H1 (cell line): ENCODE data around the gene POLE2. TPM values are rescaled to one million over a fixed set of nuclear protein-coding genes. Genes with fewer than 3 reads are reported as not detected.

ENCODE experiments used
- BACH1 ChIP-seq: IDR thresholded peaks from 2 replicates; pipeline ENCODE4 v1.6.1; 2012; ENCODE audit warnings: low read length, improper control_type of control experiment
- CBX8 ChIP-seq: fragments of 300-800, 300-1000 bp; sonication (generic); IDR thresholded peaks from 2 replicates; pipeline ENCODE4 v1.7.1; 2016; ENCODE audit warnings: low read depth, low read length, borderline replicate concordance
- CREB1 ChIP-seq: IDR thresholded peaks from 2 replicates; pipeline ENCODE4 v1.6.1; 2012; ENCODE audit warnings: inconsistent platforms
- PHF8 ChIP-seq: fragments of 200-600 bp; sonication (generic); conservative IDR thresholded peaks from 2 replicates; pipeline ENCODE4 v1.7.1; 2012; ENCODE audit warnings: low read depth, mild to moderate bottlenecking, inconsistent platforms, low read length, moderate library complexity
- SP2 ChIP-seq: IDR thresholded peaks from 2 replicates; pipeline ENCODE4 v1.6.1; 2012; ENCODE audit warnings: mild to moderate bottlenecking, low read length, inconsistent platforms
- polyA plus RNA-seq, 7 experiments: library from polyadenylated mRNA; depleted of rRNA in 3 of 7; stranded (reverse) in 5 of 7; unstranded in 2 of 7; fragments of >200 nt in 5 of 7; fragments of 200-250 nt in 2 of 7; gene quantifications; 1 replicate in 5 of 7; 2 replicates in 1 of 7; 4 replicates in 1 of 7; pipeline versions ENCODE4 v1.2.1 to v1.2.3, GENCODE V29; 2011 to 2013; ENCODE audit warnings: missing spikeins in 2 of 7, mixed read lengths in 2 of 7
- total RNA-seq: library from RNA; stranded (reverse); fragmentation: NEBNext Ultra II Directional; extraction: Animal tissue kit (Norgen Biotek cat#: 25700); gene quantifications from 2 replicates; pipeline ENCODE4 v1.2.1, GENCODE V29; 2021
- TF ChIP-seq, protein P1 (sequence below): IDR thresholded peaks from 2 replicates; pipeline ENCODE4 v1.6.1; 2012; ENCODE audit warnings: inconsistent platforms
- TF ChIP-seq, protein P2 (sequence below): fragments of 300-600 bp; sonication (generic); IDR thresholded peaks from 2 replicates; pipeline ENCODE4 v1.7.1; 2012; ENCODE audit warnings: low read length, moderate library complexity, mild to moderate bottlenecking, inconsistent platforms; ENCODE audit not compliant: insufficient replicate concordance

Gene POLE2
- total and polyA plus RNA-seq, 2 of the 8 experiments (the other 6 are each of a cell fraction or from before 2014, with no cell fraction given), result 31.2 to 41.7 TPM

DNA sequence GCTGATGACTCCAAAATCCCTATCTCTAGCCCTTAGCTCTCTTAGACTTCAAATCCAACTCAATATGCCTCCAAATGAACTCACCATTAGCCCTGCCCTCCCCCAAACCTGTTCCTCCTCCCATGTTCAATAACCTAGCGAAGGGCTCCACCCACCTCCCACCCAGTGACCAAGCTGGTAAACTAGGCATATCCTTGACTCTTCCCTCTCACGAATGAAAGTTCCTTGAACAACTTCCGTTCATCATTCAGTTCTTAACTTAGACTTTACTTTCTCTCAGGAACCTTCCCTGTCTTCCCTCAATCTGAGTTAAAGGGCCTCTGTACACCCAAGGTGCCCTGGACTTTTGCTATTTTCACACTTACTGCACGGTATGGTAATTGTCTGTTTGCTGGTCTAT is 3.0 kb upstream of the POLE2 start (continued):
- TF ChIP-seq SP2 (no peak), PHF8 (no peak), CBX8 (no peak), CREB1 (no peak), BACH1 (no peak)
- TF ChIP-seq, protein P1, sequence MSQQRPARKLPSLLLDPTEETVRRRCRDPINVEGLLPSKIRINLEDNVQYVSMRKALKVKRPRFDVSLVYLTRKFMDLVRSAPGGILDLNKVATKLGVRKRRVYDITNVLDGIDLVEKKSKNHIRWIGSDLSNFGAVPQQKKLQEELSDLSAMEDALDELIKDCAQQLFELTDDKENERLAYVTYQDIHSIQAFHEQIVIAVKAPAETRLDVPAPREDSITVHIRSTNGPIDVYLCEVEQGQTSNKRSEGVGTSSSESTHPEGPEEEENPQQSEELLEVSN, result no peak
- TF ChIP-seq, protein P2, sequence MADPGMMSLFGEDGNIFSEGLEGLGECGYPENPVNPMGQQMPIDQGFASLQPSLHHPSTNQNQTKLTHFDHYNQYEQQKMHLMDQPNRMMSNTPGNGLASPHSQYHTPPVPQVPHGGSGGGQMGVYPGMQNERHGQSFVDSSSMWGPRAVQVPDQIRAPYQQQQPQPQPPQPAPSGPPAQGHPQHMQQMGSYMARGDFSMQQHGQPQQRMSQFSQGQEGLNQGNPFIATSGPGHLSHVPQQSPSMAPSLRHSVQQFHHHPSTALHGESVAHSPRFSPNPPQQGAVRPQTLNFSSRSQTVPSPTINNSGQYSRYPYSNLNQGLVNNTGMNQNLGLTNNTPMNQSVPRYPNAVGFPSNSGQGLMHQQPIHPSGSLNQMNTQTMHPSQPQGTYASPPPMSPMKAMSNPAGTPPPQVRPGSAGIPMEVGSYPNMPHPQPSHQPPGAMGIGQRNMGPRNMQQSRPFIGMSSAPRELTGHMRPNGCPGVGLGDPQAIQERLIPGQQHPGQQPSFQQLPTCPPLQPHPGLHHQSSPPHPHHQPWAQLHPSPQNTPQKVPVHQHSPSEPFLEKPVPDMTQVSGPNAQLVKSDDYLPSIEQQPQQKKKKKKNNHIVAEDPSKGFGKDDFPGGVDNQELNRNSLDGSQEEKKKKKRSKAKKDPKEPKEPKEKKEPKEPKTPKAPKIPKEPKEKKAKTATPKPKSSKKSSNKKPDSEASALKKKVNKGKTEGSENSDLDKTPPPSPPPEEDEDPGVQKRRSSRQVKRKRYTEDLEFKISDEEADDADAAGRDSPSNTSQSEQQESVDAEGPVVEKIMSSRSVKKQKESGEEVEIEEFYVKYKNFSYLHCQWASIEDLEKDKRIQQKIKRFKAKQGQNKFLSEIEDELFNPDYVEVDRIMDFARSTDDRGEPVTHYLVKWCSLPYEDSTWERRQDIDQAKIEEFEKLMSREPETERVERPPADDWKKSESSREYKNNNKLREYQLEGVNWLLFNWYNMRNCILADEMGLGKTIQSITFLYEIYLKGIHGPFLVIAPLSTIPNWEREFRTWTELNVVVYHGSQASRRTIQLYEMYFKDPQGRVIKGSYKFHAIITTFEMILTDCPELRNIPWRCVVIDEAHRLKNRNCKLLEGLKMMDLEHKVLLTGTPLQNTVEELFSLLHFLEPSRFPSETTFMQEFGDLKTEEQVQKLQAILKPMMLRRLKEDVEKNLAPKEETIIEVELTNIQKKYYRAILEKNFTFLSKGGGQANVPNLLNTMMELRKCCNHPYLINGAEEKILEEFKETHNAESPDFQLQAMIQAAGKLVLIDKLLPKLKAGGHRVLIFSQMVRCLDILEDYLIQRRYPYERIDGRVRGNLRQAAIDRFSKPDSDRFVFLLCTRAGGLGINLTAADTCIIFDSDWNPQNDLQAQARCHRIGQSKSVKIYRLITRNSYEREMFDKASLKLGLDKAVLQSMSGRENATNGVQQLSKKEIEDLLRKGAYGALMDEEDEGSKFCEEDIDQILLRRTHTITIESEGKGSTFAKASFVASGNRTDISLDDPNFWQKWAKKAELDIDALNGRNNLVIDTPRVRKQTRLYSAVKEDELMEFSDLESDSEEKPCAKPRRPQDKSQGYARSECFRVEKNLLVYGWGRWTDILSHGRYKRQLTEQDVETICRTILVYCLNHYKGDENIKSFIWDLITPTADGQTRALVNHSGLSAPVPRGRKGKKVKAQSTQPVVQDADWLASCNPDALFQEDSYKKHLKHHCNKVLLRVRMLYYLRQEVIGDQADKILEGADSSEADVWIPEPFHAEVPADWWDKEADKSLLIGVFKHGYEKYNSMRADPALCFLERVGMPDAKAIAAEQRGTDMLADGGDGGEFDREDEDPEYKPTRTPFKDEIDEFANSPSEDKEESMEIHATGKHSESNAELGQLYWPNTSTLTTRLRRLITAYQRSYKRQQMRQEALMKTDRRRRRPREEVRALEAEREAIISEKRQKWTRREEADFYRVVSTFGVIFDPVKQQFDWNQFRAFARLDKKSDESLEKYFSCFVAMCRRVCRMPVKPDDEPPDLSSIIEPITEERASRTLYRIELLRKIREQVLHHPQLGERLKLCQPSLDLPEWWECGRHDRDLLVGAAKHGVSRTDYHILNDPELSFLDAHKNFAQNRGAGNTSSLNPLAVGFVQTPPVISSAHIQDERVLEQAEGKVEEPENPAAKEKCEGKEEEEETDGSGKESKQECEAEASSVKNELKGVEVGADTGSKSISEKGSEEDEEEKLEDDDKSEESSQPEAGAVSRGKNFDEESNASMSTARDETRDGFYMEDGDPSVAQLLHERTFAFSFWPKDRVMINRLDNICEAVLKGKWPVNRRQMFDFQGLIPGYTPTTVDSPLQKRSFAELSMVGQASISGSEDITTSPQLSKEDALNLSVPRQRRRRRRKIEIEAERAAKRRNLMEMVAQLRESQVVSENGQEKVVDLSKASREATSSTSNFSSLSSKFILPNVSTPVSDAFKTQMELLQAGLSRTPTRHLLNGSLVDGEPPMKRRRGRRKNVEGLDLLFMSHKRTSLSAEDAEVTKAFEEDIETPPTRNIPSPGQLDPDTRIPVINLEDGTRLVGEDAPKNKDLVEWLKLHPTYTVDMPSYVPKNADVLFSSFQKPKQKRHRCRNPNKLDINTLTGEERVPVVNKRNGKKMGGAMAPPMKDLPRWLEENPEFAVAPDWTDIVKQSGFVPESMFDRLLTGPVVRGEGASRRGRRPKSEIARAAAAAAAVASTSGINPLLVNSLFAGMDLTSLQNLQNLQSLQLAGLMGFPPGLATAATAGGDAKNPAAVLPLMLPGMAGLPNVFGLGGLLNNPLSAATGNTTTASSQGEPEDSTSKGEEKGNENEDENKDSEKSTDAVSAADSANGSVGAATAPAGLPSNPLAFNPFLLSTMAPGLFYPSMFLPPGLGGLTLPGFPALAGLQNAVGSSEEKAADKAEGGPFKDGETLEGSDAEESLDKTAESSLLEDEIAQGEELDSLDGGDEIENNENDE, result no peak
- TF ChIP-seq, all 59 proteins: peak for 0
